Liver (tissue), 3 donors: ENCODE data around the gene PPP1R14D.

Experiments used
- FOXA1 ChIP-seq: IDR thresholded peaks from 2 replicates; pipeline ENCODE4 v1.6.1; 2016; ENCODE audit warnings: antibody characterized with exemption
- GABPA ChIP-seq, 2 donors: IDR thresholded peaks in 1 of 2; conservative IDR thresholded peaks in 1 of 2; 2 replicates each; pipeline ENCODE4 v1.6.1; 2016; ENCODE audit warnings: antibody characterized with exemption in 2 of 2, mild to moderate bottlenecking in 1 of 2, moderate library complexity in 1 of 2
- REST ChIP-seq: IDR thresholded peaks from 2 replicates; pipeline ENCODE4 v1.6.1; 2016; ENCODE audit warnings: antibody characterized with exemption, mild to moderate bottlenecking
- TAF1 ChIP-seq: conservative IDR thresholded peaks from 2 replicates; pipeline ENCODE4 v1.6.1; 2016; ENCODE audit warnings: antibody characterized with exemption, mild to moderate bottlenecking
- YY1 ChIP-seq: IDR thresholded peaks from 2 replicates; pipeline ENCODE4 v1.6.1; 2016; ENCODE audit warnings: antibody characterized with exemption, mild to moderate bottlenecking
- TF ChIP-seq, protein P1 (sequence below): fragments of 150-350 bp; IDR thresholded peaks from 2 replicates; pipeline ENCODE4 v1.5.1; 2017; ENCODE audit warnings: improper control_type of control experiment, low read depth, low read length; ENCODE audit not compliant: missing input control
- TF ChIP-seq, protein P2 (sequence below): IDR thresholded peaks from 2 replicates; pipeline ENCODE4 v1.6.1; 2016; ENCODE audit warnings: antibody characterized with exemption
- TF ChIP-seq, protein P3 (sequence below): IDR thresholded peaks from 2 replicates; pipeline ENCODE4 v1.6.1; 2016; ENCODE audit warnings: antibody characterized with exemption
- donor health status: healthy.
- donor health status: healthy.

- TF ChIP-seq, protein P1, sequence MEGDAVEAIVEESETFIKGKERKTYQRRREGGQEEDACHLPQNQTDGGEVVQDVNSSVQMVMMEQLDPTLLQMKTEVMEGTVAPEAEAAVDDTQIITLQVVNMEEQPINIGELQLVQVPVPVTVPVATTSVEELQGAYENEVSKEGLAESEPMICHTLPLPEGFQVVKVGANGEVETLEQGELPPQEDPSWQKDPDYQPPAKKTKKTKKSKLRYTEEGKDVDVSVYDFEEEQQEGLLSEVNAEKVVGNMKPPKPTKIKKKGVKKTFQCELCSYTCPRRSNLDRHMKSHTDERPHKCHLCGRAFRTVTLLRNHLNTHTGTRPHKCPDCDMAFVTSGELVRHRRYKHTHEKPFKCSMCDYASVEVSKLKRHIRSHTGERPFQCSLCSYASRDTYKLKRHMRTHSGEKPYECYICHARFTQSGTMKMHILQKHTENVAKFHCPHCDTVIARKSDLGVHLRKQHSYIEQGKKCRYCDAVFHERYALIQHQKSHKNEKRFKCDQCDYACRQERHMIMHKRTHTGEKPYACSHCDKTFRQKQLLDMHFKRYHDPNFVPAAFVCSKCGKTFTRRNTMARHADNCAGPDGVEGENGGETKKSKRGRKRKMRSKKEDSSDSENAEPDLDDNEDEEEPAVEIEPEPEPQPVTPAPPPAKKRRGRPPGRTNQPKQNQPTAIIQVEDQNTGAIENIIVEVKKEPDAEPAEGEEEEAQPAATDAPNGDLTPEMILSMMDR = no peak
- TF ChIP-seq TAF1 (no peak), YY1 (no peak), REST (no peak), GABPA (IDR thresholded peaks at IDR 0.05 in 1 of 2, conservative IDR thresholded peaks at IDR 0.05 in 1 of 2) (no peak), FOXA1 (no peak)
- TF ChIP-seq, protein P2, sequence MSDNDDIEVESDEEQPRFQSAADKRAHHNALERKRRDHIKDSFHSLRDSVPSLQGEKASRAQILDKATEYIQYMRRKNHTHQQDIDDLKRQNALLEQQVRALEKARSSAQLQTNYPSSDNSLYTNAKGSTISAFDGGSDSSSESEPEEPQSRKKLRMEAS = no peak
- TF ChIP-seq, protein P3, sequence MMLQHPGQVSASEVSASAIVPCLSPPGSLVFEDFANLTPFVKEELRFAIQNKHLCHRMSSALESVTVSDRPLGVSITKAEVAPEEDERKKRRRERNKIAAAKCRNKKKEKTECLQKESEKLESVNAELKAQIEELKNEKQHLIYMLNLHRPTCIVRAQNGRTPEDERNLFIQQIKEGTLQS = no peak
Observed at GRCh38 chr15:40854161-40854560, 25.7 kb upstream of the PPP1R14D start.
